Neural cell (in vitro differentiated cells): ENCODE data around the gene TMEM184A. TPM values are rescaled to one million over a fixed set of nuclear protein-coding genes. Genes with fewer than 3 reads are reported as not detected.

Experiments
- H2AFZ ChIP-seq: fragments of 200-600, 300-800 bp; sonication (generic), shearing (Covaris generic); 2 replicates; pipeline ENCODE4 v1.6.0; 2014; ENCODE audit warnings: low read depth, mild to moderate bottlenecking, antibody characterized with exemption, low read length, moderate library complexity
- H3F3A ChIP-seq: fragments of 200-600 bp; shearing (Covaris generic); 2 replicates; pipeline ENCODE4 v1.6.1; 2016; ENCODE audit warnings: mild to moderate bottlenecking, moderate library complexity, mixed read lengths, antibody characterized with exemption, low read length; ENCODE audit not compliant: insufficient read depth, poor library complexity, severe bottlenecking
- H3K27ac ChIP-seq: fragments of 200-600, 300-800 bp; sonication (generic), shearing (Covaris generic); 2 replicates; pipeline ENCODE4 v1.5.1; 2014; ENCODE audit warnings: mild to moderate bottlenecking, low read length, moderate library complexity
- H3K27me3 ChIP-seq: fragments of 300-800, 200-600 bp; sonication (generic), shearing (Covaris generic); 2 replicates; pipeline ENCODE4 v1.6.0; 2014; ENCODE audit warnings: mild to moderate bottlenecking, low read depth, low read length, moderate library complexity; ENCODE audit not compliant: insufficient read depth
- H3K36me3 ChIP-seq: fragments of 300-800, 200-600 bp; sonication (generic), shearing (Covaris generic); 2 replicates; pipeline ENCODE4 v1.5.1; 2014; ENCODE audit warnings: mild to moderate bottlenecking, antibody characterized with exemption, low read length, moderate library complexity; ENCODE audit not compliant: insufficient read depth
- H3K4me2 ChIP-seq: fragments of 300-800, 200-600 bp; sonication (generic), shearing (Covaris generic); 2 replicates; pipeline ENCODE4 v1.6.0; 2014; ENCODE audit warnings: mild to moderate bottlenecking, low read length
- H3K4me3 ChIP-seq: fragments of 300-800, 200-600 bp; sonication (generic), shearing (Covaris generic); 2 replicates; pipeline ENCODE4 v1.5.1; 2014; ENCODE audit warnings: mild to moderate bottlenecking, low read length, moderate library complexity
- H3K79me2 ChIP-seq: fragments of 200-600 bp; shearing (Covaris generic); replicated peaks from 2 replicates; pipeline ENCODE4 v1.6.0; 2014; ENCODE audit warnings: mild to moderate bottlenecking, low read length, moderate library complexity; ENCODE audit not compliant: insufficient read depth
- H3K9ac ChIP-seq: fragments of 300-800, 200-600 bp; sonication (generic), shearing (Covaris generic); 2 replicates; pipeline ENCODE4 v1.6.1; 2016; ENCODE audit warnings: mild to moderate bottlenecking, low read length, mixed read lengths
- H3K9me2 ChIP-seq: fragments of 200-600 bp; shearing (Covaris generic); 2 replicates; pipeline ENCODE4 v1.6.1; 2016; ENCODE audit warnings: mild to moderate bottlenecking, low read length, mixed read lengths; ENCODE audit not compliant: insufficient read depth
- H3K9me3 ChIP-seq: fragments of 200-600, 300-800 bp; sonication (generic), shearing (Covaris generic); 2 replicates; pipeline ENCODE4 v1.6.1; 2016; ENCODE audit warnings: mild to moderate bottlenecking, mixed run types, low read length, moderate library complexity, mixed read lengths
- H4K20me1 ChIP-seq: fragments of 200-600 bp; shearing (Covaris generic); 2 replicates; pipeline ENCODE4 v1.6.1; 2016; ENCODE audit warnings: mild to moderate bottlenecking, mixed run types; ENCODE audit not compliant: insufficient read depth
- EP300 ChIP-seq: fragments of 450-650 bp; conservative IDR thresholded peaks from 2 replicates; pipeline ENCODE4 v1.6.1; 2014; ENCODE audit warnings: antibody characterized with exemption, mild to moderate bottlenecking, moderate library complexity; ENCODE audit not compliant: poor library complexity, severe bottlenecking
- EZH2 ChIP-seq: fragments of 200-600, 300-800 bp; shearing (Covaris generic), sonication (generic); IDR thresholded peaks from 2 replicates; pipeline ENCODE4 v1.6.1; 2014; ENCODE audit warnings: antibody characterized with exemption, low read length, borderline replicate concordance, mild to moderate bottlenecking; ENCODE audit not compliant: insufficient read depth, poor library complexity, severe bottlenecking
- MXI1 ChIP-seq: fragments of 450-650 bp; conservative IDR thresholded peaks from 2 replicates; pipeline ENCODE4 v1.6.1; 2014; ENCODE audit warnings: antibody characterized with exemption, mild to moderate bottlenecking; ENCODE audit not compliant: poor library complexity, severe bottlenecking
- POLR2AphosphoS5 ChIP-seq: IDR thresholded peaks from 2 replicates; pipeline ENCODE4 v1.6.1; 2012
- RAD21 ChIP-seq: fragments of 450-650 bp; conservative IDR thresholded peaks from 2 replicates; pipeline ENCODE4 v1.6.1; 2014; ENCODE audit warnings: antibody characterized with exemption, mild to moderate bottlenecking, moderate library complexity
- REST ChIP-seq: IDR thresholded peaks from 2 replicates; pipeline ENCODE4 v1.6.1; 2012; ENCODE audit warnings: borderline replicate concordance
- SMC3 ChIP-seq: fragments of 450-650 bp; conservative IDR thresholded peaks from 2 replicates; pipeline ENCODE4 v1.6.1; 2014; ENCODE audit warnings: antibody characterized with exemption, mild to moderate bottlenecking, moderate library complexity; ENCODE audit not compliant: poor library complexity
- TAF1 ChIP-seq: IDR thresholded peaks from 2 replicates; pipeline ENCODE4 v1.6.1; 2012; ENCODE audit warnings: low read depth
- polyA plus RNA-seq: library from polyadenylated mRNA; depleted of rRNA; stranded (reverse); fragments of >200 nt; gene quantifications from 2 replicates; pipeline ENCODE4 v1.2.3, GENCODE V29; 2014
- TF ChIP-seq, protein P1 (sequence below): fragments of 450-650 bp; IDR thresholded peaks from 2 replicates; pipeline ENCODE4 v1.5.1; 2014; ENCODE audit warnings: antibody characterized with exemption, mild to moderate bottlenecking, moderate library complexity; ENCODE audit not compliant: poor library complexity, severe bottlenecking

The TMEM184A gene
- polyA plus RNA-seq, 1 donor from 2014 or later, result not detected

- H3K79me2 ChIP-seq, result no peaks in the 10 kb centered on the region
- H3K9me3 ChIP-seq, result no peaks in the 10 kb centered on the region
- no peak overlapping the region for H2AFZ ChIP-seq
- no peaks in the 10 kb centered on the region for H3K27me3 ChIP-seq
- H3K27ac ChIP-seq, result no peak overlapping the region
- no peaks in the 10 kb centered on the region for H3K9me2 ChIP-seq
- no peak overlapping the region for H3K4me2 ChIP-seq
- TF ChIP-seq EZH2 (no peak), REST (no peak), SMC3 (no peak), MXI1 (no peak), POLR2AphosphoS5 (no peak), RAD21 (no peak), EP300 (no peak), TAF1 (no peak)
- TF ChIP-seq, protein P1, sequence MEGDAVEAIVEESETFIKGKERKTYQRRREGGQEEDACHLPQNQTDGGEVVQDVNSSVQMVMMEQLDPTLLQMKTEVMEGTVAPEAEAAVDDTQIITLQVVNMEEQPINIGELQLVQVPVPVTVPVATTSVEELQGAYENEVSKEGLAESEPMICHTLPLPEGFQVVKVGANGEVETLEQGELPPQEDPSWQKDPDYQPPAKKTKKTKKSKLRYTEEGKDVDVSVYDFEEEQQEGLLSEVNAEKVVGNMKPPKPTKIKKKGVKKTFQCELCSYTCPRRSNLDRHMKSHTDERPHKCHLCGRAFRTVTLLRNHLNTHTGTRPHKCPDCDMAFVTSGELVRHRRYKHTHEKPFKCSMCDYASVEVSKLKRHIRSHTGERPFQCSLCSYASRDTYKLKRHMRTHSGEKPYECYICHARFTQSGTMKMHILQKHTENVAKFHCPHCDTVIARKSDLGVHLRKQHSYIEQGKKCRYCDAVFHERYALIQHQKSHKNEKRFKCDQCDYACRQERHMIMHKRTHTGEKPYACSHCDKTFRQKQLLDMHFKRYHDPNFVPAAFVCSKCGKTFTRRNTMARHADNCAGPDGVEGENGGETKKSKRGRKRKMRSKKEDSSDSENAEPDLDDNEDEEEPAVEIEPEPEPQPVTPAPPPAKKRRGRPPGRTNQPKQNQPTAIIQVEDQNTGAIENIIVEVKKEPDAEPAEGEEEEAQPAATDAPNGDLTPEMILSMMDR, result no peak
- H4K20me1 ChIP-seq, result no peaks in the 10 kb centered on the region
- H3K9ac ChIP-seq, result no peak overlapping the region
- no peaks in the 10 kb centered on the region for H3K36me3 ChIP-seq
- no peaks in the 10 kb centered on the region for H3F3A ChIP-seq
- no peak overlapping the region for H3K4me3 ChIP-seq
These were observed 32.8 kb downstream of the TMEM184A start for GRCh38 chr7:1523208-1523607.

DNA sequence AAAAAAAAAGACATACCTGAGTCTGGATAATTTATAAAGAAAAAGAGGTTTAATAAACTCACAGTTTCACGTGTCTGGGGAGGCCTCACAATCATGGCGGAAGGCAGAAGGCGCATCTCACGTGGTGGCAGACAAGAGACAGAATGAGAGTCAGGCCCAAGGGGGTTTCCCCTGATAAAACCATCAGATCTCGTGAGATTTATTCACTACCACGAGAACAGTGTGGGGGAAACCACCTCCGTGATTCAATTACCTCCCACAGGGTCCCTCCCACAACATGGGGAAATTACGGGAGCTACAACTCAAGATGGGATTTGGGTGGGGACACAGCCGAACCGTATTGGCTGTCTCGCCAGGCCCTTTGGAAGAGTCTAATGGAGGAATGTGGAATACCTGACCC is 34.5 kb downstream of the TMEM184A start:
- H3K9ac ChIP-seq, result no peak overlapping the region
- H3K27me3 ChIP-seq, result no peaks in the 10 kb centered on the region
- TF ChIP-seq TAF1 (no peak), REST (no peak), EP300 (no peak), RAD21 (no peak), EZH2 (no peak), MXI1 (no peak), POLR2AphosphoS5 (no peak), SMC3 (no peak)
- TF ChIP-seq, protein P1, result no peak

More for the DNA sequence above, 34.5 kb downstream of the TMEM184A start:
- H2AFZ ChIP-seq, result no peak overlapping the region
- H3K9me2 ChIP-seq, result no peaks in the 10 kb centered on the region
- H3K79me2 ChIP-seq, result no peaks in the 10 kb centered on the region
- no peaks in the 10 kb centered on the region for H3K36me3 ChIP-seq
- no peaks in the 10 kb centered on the region for H3K9me3 ChIP-seq
- no peak overlapping the region for H3K4me2 ChIP-seq
- no peaks in the 10 kb centered on the region for H3F3A ChIP-seq
- H3K4me3 ChIP-seq, result no peak overlapping the region
- H3K27ac ChIP-seq, result no peak overlapping the region
- H4K20me1 ChIP-seq, result no peaks in the 10 kb centered on the region
